CD8-positive, alpha-beta memory T cell (primary cell): ENCODE results near the gene GRB7. TPM values are rescaled to one million over a fixed set of nuclear protein-coding genes. Genes with fewer than 3 reads are reported as not detected.

Experiments used
- CTCF ChIA-PET: fragments of 350-600 bp; sonication (Branson Sonifier 250); formaldehyde crosslinking; loops from one replicate; lab custom pipeline; 2021; ENCODE audit warnings: antibody characterized with exemption; lab: Charles Lee
- POLR2A ChIA-PET: fragments of 350-600 bp; sonication (Branson Sonifier 250); formaldehyde crosslinking; loops from one replicate; lab custom pipeline; 2021; ENCODE audit warnings: antibody characterized with exemption; lab: Charles Lee
- DNase-seq, 5 donors: peaks; one replicate each; pipeline versions ENCODE4 v3.0.0 to v3.0.0-alpha.2; 2020 to 2022; ENCODE audit warnings: mixed read lengths in 1 of 5
- H3K27ac ChIP-seq: one replicate; pipeline ENCODE4 v1.7.0; 2013; ENCODE audit warnings: low read depth, mild to moderate bottlenecking, low read length, moderate library complexity
- H3K27me3 ChIP-seq: 2 replicates; pipeline ENCODE4 v1.7.0; 2013; ENCODE audit warnings: low read length, mild to moderate bottlenecking; ENCODE audit not compliant: insufficient read depth, poor library complexity, severe bottlenecking
- H3K36me3 ChIP-seq: 2 replicates; pipeline ENCODE4 v1.7.0; 2013; ENCODE audit warnings: mild to moderate bottlenecking, low read length, moderate library complexity; ENCODE audit not compliant: insufficient read depth
- H3K4me1 ChIP-seq: 2 replicates; pipeline ENCODE4 v1.7.0; 2013; ENCODE audit warnings: mild to moderate bottlenecking, low read length, moderate library complexity; ENCODE audit not compliant: insufficient read depth
- H3K4me3 ChIP-seq: 2 replicates; pipeline ENCODE4 v1.7.0; 2013; ENCODE audit warnings: mild to moderate bottlenecking, low read length
- H3K9me3 ChIP-seq: 2 replicates; pipeline ENCODE4 v1.7.0; 2013; ENCODE audit warnings: mild to moderate bottlenecking, low read length
- H3K27ac Mint-ChIP-seq, 8 donors: one replicate each; pipeline ENCODE4 v1.8.0; 2020 to 2021; ENCODE audit warnings: mixed read lengths in 8 of 8, mild to moderate bottlenecking in 6 of 8, inconsistent platforms in 3 of 8, moderate library complexity in 3 of 8
- H3K27me3 Mint-ChIP-seq, 2 donors: one replicate each; pipeline ENCODE4 v1.8.0; 2020 to 2021; ENCODE audit warnings: mixed read lengths in 2 of 2, mild to moderate bottlenecking in 1 of 2, moderate library complexity in 1 of 2
- H3K36me3 Mint-ChIP-seq, 3 donors: one replicate each; pipeline ENCODE4 v1.8.0; 2020 to 2021; ENCODE audit warnings: mixed read lengths in 3 of 3, inconsistent platforms in 1 of 3, mild to moderate bottlenecking in 1 of 3
- H3K4me1 Mint-ChIP-seq, 3 donors: one replicate each; pipeline ENCODE4 v1.8.0; 2020 to 2021; ENCODE audit warnings: mixed read lengths in 3 of 3, inconsistent platforms in 1 of 3, mild to moderate bottlenecking in 1 of 3
- H3K4me3 Mint-ChIP-seq, 7 donors: one replicate each; pipeline ENCODE4 v1.8.0; 2020 to 2021; ENCODE audit warnings: mixed read lengths in 7 of 7, mild to moderate bottlenecking in 6 of 7, moderate library complexity in 4 of 7, inconsistent platforms in 2 of 7
- H3K9me3 Mint-ChIP-seq, 5 donors: one replicate each; pipeline ENCODE4 v1.8.0; 2020 to 2022; ENCODE audit warnings: mixed read lengths in 5 of 5, mild to moderate bottlenecking in 3 of 5, moderate library complexity in 2 of 5, inconsistent platforms in 1 of 5
- polyA plus RNA-seq: library from polyadenylated mRNA; unstranded; fragments of 300-500 nt; fragmentation: Illumina TruSeq; gene quantifications from one replicate; pipeline ENCODE4 v1.2.3, GENCODE V29; 2021
- total RNA-seq, 2 experiments: library from RNA; stranded (reverse); gene quantifications; one replicate each; pipeline ENCODE4 v1.2.3, GENCODE V29; 2021

The GRB7 gene
- total and polyA plus RNA-seq, 3 experiments from 2014 or later, result not detected

DNA sequence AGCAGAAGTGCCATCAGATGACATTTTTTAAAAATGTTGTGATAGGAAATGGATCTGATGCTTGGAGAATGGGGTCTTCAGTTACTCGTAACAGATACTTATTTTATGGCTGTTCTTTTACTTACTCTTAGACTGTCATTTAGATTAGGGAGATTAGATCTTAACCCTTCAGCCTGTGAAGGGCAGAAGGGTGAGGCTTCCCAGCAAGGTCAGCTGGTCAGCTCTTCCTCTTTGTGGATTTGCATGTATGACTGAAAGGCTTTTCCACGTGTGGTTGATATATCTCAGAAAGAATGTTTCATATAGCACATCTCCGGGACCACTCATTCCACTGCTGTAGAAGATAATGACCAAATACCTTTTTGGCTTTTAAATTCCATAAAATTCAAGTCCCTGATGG lies 27.4 kb downstream of the GRB7 start:
- Histone ChIP-seq H3K27ac (no peak overlapping the region), H3K9me3 (no peaks in the 10 kb centered on the region), H3K27me3 (no peaks in the 10 kb centered on the region), H3K36me3 (peaks cover 36% of the 10 kb centered on the region), H3K4me3 (no peak overlapping the region), H3K4me1 (peaks cover 73% of the 10 kb centered on the region)
- peaks cover 73 to 89% (median 81%) of the 10 kb centered on the region in 3 donors for H3K4me1 Mint-ChIP-seq
- peak overlapping the region; percentile 85 to 99 (median 95) for H3K27ac Mint-ChIP-seq
- H3K36me3 Mint-ChIP-seq, result peaks cover 22 to 84% (median 45%) of the 10 kb centered on the region in 3 donors
- CTCF ChIA-PET, result interaction anchor here (1.0 to 1.2 kb wide), 2 partner anchors 15 to 111 kb away, joined by 3 read pairs; no protein-coding TSS in a partner anchor
- H3K4me3 Mint-ChIP-seq, result peak overlapping the region in 6 of 7 donors; percentile 19 to 98 (median 72)
- H3K9me3 Mint-ChIP-seq, result no peaks in the 10 kb centered on the region
- no peak for DNase-seq
- no peaks in the 10 kb centered on the region for H3K27me3 Mint-ChIP-seq
- POLR2A ChIA-PET, result interaction anchor here (1.0 to 2.0 kb wide), 2 partner anchors 16 to 100 kb away, joined by 7 to 9 read pairs; no protein-coding TSS in a partner anchor

GRCh38 chr17:39765766-39766165 lies 28.0 kb downstream of the GRB7 start:
- H3K27ac Mint-ChIP-seq, result peak overlapping the region in 7 of 8 donors; percentile 85 to 99 (median 97)
- H3K36me3 Mint-ChIP-seq, result peaks cover 22 to 83% (median 45%) of the 10 kb centered on the region in 3 donors
- no peaks in the 10 kb centered on the region for H3K9me3 Mint-ChIP-seq
- Histone ChIP-seq H3K4me1 (peaks cover 75% of the 10 kb centered on the region), H3K27me3 (no peaks in the 10 kb centered on the region), H3K9me3 (no peaks in the 10 kb centered on the region), H3K4me3 (no peak overlapping the region), H3K36me3 (peaks cover 35% of the 10 kb centered on the region), H3K27ac (no peak overlapping the region)
- ChIA-PET POLR2A (interaction anchor here (2.0 kb wide), 1 partner anchor 16 kb away, joined by 9 read pairs; no protein-coding TSS in a partner anchor), CTCF (interaction anchor here (0.7 kb wide), 1 partner anchor 35 kb away, joined by 3 read pairs; the partner anchor contains the start of gene MIEN1)
- peaks cover 79 to 92% (median 85%) of the 10 kb centered on the region in 3 donors for H3K4me1 Mint-ChIP-seq
- DNase-seq, result no peak
- peak overlapping the region; percentile 19 to 98 (median 72) for H3K4me3 Mint-ChIP-seq
- H3K27me3 Mint-ChIP-seq, result no peaks in the 10 kb centered on the region

- Histone ChIP-seq H3K36me3 (peaks cover 32% of the 10 kb centered on the region), H3K4me1 (peaks cover 87% of the 10 kb centered on the region), H3K27ac (no peak overlapping the region), H3K4me3 (no peak overlapping the region), H3K9me3 (no peaks in the 10 kb centered on the region), H3K27me3 (no peaks in the 10 kb centered on the region)
- peak overlapping the region; percentile 85 to 99 (median 95) for H3K27ac Mint-ChIP-seq
- ChIA-PET CTCF (interaction anchor here (1.3 kb wide), 1 partner anchor 37 kb away, joined by 3 read pairs; no protein-coding TSS in a partner anchor), POLR2A (interaction anchor here (0.7 to 1.1 kb wide), 3 partner anchors 8 to 72 kb away, joined by 3 to 4 read pairs (median 3); no protein-coding TSS in a partner anchor)
- no peaks in the 10 kb centered on the region for H3K9me3 Mint-ChIP-seq
- peaks cover 26 to 85% (median 47%) of the 10 kb centered on the region in 3 donors for H3K36me3 Mint-ChIP-seq
- H3K27me3 Mint-ChIP-seq, result no peaks in the 10 kb centered on the region
- H3K4me3 Mint-ChIP-seq, result peak overlapping the region; percentile 40 to 98 (median 72)
- H3K4me1 Mint-ChIP-seq, result peaks cover 84 to 95% (median 93%) of the 10 kb centered on the region in 3 donors
- no peak for DNase-seq
Measured at GRCh38 chr17:39767147-39767546, 29.4 kb downstream of the GRB7 start.

DNA sequence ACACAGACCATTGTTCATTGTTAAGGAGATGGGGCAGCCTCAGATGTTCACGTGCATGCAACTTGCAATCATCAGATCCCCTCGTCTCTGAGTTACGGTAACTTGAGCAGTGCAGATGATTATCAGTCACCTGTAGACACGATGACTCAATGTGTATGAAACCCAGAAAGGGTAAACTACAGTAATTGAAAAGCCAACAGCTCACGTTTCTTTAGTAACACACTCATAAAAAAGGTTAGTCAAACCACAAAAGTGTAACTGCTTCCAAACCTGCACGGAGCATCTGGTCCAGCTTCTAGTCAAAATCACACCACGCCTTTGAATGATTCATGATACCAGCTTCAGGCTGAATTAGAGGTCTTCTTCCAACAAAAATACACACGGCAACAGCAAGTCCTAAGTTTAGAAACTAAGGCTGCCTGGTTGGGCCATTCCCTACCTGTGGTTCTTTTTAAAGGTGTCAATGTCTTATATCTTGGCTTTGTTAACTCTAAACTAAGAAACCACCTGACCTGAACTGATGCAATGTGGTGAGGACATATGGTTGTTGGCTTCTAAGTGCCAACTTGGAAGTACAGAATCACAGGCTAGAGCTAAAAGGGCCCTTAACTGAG lies 32.3 kb downstream of the GRB7 start:
- H3K27me3 ChIP-seq, result no peaks in the 10 kb centered on the region
- peak overlapping the region; percentile 85 to 99 (median 97) for H3K27ac Mint-ChIP-seq
- peak; percentile 20 to 83 (median 76) for DNase-seq
- no peaks in the 10 kb centered on the region for H3K27me3 Mint-ChIP-seq
- H3K27ac ChIP-seq, result peak overlapping the region; percentile 11
- peaks cover 22 to 76% (median 53%) of the 10 kb centered on the region in 3 donors for H3K36me3 Mint-ChIP-seq
- H3K4me3 ChIP-seq, result peak overlapping the region; percentile 7
- peaks cover 15% of the 10 kb centered on the region for H3K36me3 ChIP-seq
- H3K4me3 Mint-ChIP-seq, result peak overlapping the region; percentile 94 to 99 (median 96)
- no peaks in the 10 kb centered on the region for H3K9me3 Mint-ChIP-seq
- no peaks in the 10 kb centered on the region for H3K9me3 ChIP-seq
- H3K4me1 ChIP-seq, result peaks cover 100% of the 10 kb centered on the region
- ChIA-PET POLR2A (interaction anchor here (0.7 to 2.2 kb wide), 7 partner anchors 10 to 49 kb away, joined by 4 to 21 read pairs (median 5); no protein-coding TSS in a partner anchor), CTCF (interaction anchor here (0.7 to 2.1 kb wide), 11 partner anchors 10 to 148 kb away, joined by 3 to 12 read pairs (median 4); partner anchors contain the start of gene IKZF3)
- peaks cover 93 to 100% (median 100%) of the 10 kb centered on the region in 3 donors for H3K4me1 Mint-ChIP-seq

GRCh38 chr17:39772415-39772814 lies 34.7 kb downstream of the GRB7 start:
- Histone ChIP-seq H3K4me3 (peak overlapping the region; percentile 26), H3K36me3 (no peaks in the 10 kb centered on the region), H3K27me3 (no peaks in the 10 kb centered on the region), H3K9me3 (no peaks in the 10 kb centered on the region), H3K27ac (peak overlapping the region; percentile 52), H3K4me1 (peaks cover 90% of the 10 kb centered on the region)
- ChIA-PET CTCF (interaction anchor here (0.9 to 1.0 kb wide), 3 partner anchors 8 to 17 kb away, joined by 3 to 7 read pairs (median 3); no protein-coding TSS in a partner anchor), POLR2A (no interaction called here)
- H3K9me3 Mint-ChIP-seq, result no peaks in the 10 kb centered on the region
- peak overlapping the region; percentile 94 to 99 (median 96) for H3K4me3 Mint-ChIP-seq
- H3K27ac Mint-ChIP-seq, result peak overlapping the region; percentile 83 to 99 (median 95)
- peaks cover 18 to 73% (median 40%) of the 10 kb centered on the region in 3 donors for H3K36me3 Mint-ChIP-seq
- H3K27me3 Mint-ChIP-seq, result no peaks in the 10 kb centered on the region
- DNase-seq, result peak in 1 of 5 donors; percentile 27
- H3K4me1 Mint-ChIP-seq, result peaks cover 79 to 87% (median 87%) of the 10 kb centered on the region in 3 donors

- no peaks in the 10 kb centered on the region for H3K27me3 ChIP-seq
- H3K4me3 ChIP-seq, result peak overlapping the region; percentile 26
- H3K4me1 ChIP-seq, result peaks cover 84% of the 10 kb centered on the region
- no peaks in the 10 kb centered on the region for H3K36me3 ChIP-seq
- CTCF ChIA-PET, result interaction anchor here (0.9 to 1.0 kb wide), 3 partner anchors 7 to 18 kb away, joined by 3 to 7 read pairs (median 3); no protein-coding TSS in a partner anchor
- Mint-ChIP-seq H3K36me3 (peaks cover 18 to 76% (median 38%) of the 10 kb centered on the region in 3 donors), H3K27ac (peak overlapping the region; percentile 85 to 99 (median 95)), H3K27me3 (no peaks in the 10 kb centered on the region), H3K4me3 (peak overlapping the region; percentile 94 to 99 (median 96)), H3K4me1 (peaks cover 77 to 87% (median 85%) of the 10 kb centered on the region in 3 donors), H3K9me3 (no peaks in the 10 kb centered on the region)
- POLR2A ChIA-PET, result interaction anchor here (0.6 kb wide), 1 partner anchor 221 kb away, joined by 5 read pairs; no protein-coding TSS in a partner anchor
- peak in 1 of 5 donors; percentile 67 for DNase-seq
- H3K9me3 ChIP-seq, result no peaks in the 10 kb centered on the region
- H3K27ac ChIP-seq, result peak overlapping the region; percentile 52
Measured at GRCh38 chr17:39772987-39773934, 35.5 kb downstream of the GRB7 start.

- Histone ChIP-seq H3K27ac (peak overlapping the region; percentile 52), H3K4me1 (peaks cover 83% of the 10 kb centered on the region), H3K27me3 (no peaks in the 10 kb centered on the region), H3K9me3 (no peaks in the 10 kb centered on the region), H3K4me3 (peak overlapping the region; percentile 37), H3K36me3 (no peaks in the 10 kb centered on the region)
- H3K9me3 Mint-ChIP-seq, result no peaks in the 10 kb centered on the region
- peaks cover 75 to 86% (median 85%) of the 10 kb centered on the region in 3 donors for H3K4me1 Mint-ChIP-seq
- DNase-seq, result no peak
- CTCF ChIA-PET, result no interaction called here
- peak overlapping the region; percentile 85 to 99 (median 95) for H3K27ac Mint-ChIP-seq
- peaks cover 18 to 72% (median 32%) of the 10 kb centered on the region in 3 donors for H3K36me3 Mint-ChIP-seq
- H3K4me3 Mint-ChIP-seq, result peak overlapping the region; percentile 94 to 99 (median 96)
- POLR2A ChIA-PET, result interaction anchor here (0.6 kb wide), 1 partner anchor 220 kb away, joined by 5 read pairs; no protein-coding TSS in a partner anchor
- H3K27me3 Mint-ChIP-seq, result no peaks in the 10 kb centered on the region
Measured at GRCh38 chr17:39774047-39774446, 36.3 kb downstream of the GRB7 start.
